OCI-LY1 (cell line): Measurements from ENCODE around the gene HOXA5.

Experiments
- CTCF ChIP-seq: fragments of 200-600 bp; sonication (generic), shearing (Covaris generic); IDR thresholded peaks from 2 replicates; pipeline ENCODE4 v1.5.1; 2017; ENCODE audit warnings: mild to moderate bottlenecking, antibody characterized with exemption, low read length, moderate library complexity, mixed read lengths
- EZH2 ChIP-seq: fragments of 200-600 bp; sonication (generic), shearing (Covaris generic); IDR thresholded peaks from 2 replicates; pipeline ENCODE4 v1.8.0; 2017; ENCODE audit warnings: borderline replicate concordance, mixed run types, mild to moderate bottlenecking, antibody characterized with exemption, low read length, moderate library complexity, mixed read lengths

GRCh38 chr7:27165996-27166530, 22.6 kb upstream of the HOXA5 start:
- TF ChIP-seq CTCF (no peak), EZH2 (no peak)
